Right kidney (tissue), 1 donor: ENCODE measurements around the gene CX3CL1.

Experiments
- DNase-seq: peaks from one replicate; pipeline ENCODE4 v3.0.0-alpha.2; 2016

CX3CL1 gene

DNA sequence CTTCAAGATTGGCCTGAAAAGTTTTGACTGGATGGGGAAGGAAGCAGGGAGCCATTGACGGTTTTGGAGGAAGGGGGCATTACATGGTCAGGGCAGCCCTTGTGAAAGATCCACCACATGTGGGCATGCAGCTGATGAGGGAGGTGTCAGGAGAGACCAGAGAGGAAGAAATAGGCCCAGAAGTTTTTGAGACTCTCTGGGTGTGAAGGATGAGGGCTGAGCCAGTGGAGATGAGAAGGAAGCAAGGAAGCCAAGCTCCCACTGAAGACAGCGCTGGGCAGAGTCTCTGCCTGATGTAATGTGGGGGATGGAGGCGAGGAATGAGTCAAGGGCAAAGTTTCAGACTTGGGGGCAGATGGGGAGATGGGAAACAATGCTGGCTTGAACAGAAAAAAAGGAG lies 32.8 kb downstream of the CX3CL1 start:
- DNase-seq = no peak

DNA sequence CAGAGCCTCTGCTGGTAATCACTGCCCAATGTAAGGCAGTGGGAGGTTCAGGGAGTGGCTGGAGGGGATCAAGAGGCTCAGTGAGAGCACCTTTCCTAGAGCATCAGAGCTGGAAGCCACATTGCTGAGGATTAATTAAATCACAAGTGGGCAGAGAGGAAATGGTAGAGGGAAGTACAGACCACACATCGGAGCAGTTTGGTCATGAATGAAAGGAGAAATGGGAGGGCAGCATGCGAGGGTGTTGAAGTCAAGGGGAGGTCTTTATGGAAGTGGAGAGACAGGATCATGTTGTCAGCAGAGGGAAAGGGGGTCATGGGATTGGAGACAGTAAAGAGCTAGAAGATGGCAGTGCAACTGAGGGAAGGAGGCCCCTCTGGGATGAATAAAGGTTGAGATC lies 34.6 kb downstream of the CX3CL1 start:
- no peak for DNase-seq

DNA sequence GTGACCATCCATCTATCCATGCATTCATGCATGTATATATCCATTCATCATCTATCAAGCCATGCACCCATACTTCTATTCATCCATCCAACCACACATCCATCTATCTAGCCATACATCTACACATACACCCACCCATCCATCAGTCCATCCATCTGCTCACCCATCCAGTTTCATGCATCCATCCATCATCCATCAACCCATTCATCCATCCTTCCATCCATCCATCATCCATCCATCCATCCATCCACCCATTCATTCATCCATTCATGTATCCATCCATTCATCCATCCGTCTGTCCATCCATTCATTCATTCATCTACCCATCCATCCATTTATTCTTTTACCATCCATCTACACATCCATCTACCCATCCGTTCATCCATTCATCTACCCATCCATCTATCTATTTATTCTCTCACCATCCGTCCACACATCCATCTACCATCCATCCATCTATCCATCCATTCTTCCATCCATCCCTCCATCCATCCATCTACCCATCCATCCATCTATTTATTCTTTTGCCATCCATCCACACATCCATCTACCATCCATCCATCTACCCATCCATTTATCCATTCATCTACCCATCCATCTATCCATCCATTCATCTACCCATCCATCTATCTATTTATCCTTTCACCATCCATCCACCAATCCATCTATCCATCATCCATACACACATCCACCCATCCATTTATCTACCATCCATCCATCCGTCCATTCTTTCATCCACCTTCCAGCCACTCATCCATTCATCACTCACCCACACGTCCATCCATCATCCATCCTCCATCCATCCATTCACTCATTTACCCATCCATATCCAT lies 35.4 kb downstream of the CX3CL1 start:
- no peak for DNase-seq

DNA sequence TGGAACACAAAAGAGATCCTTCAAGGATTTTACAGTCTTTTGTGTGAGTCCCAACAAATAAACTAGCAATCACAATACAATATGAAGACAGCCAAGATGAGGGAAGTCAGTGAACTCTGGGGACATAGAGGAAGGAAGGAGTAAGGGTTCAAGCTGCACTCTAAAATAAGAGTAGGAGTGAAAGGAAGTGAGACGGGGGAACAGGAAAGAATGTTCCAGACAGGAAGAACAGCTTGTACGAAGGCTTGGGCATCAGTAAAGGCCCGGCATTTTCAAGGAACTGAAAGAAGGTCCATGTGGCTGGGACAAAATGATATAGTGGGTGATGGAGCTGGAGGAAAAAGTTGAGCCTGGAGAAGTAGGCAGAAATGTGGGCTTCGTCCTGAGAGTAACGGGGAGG lies 36.8 kb downstream of the CX3CL1 start:
- DNase-seq = no peak

DNA sequence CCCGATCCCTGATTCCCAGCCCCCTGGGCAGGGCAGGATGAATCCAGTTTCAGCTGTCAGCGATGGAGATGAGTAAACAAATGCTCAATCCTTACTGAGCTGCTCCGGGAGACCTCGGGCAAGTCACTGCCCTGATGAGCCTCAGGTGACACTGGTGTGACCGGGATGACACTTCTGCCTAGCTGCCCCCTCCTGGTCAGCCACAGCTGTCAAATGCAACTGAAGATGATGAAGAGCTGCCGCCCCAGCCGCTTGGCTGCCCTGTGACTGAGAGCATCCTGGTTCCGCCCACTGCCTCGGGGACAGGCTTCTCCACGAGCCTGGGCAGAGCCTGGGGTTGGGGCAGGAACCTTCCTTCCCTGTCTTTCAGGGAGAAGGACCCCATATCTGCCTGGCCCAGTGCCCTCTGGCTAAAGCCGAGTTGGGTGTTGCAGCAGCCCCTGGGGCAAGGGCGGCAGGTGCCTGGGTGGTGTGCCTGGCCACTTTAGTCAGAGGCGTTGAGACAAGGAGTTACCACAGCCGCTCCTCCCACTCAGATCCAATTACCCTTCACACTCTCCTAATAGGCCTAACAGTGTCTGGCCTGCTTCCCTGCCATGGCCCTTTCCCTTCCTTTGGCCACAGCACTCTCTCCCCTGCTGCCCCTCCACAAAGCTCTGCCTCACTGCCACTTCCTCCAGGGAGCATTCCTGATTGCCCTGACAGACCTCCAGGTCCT lies 37.7 kb downstream of the CX3CL1 start:
- DNase-seq = peak; percentile 21

DNA sequence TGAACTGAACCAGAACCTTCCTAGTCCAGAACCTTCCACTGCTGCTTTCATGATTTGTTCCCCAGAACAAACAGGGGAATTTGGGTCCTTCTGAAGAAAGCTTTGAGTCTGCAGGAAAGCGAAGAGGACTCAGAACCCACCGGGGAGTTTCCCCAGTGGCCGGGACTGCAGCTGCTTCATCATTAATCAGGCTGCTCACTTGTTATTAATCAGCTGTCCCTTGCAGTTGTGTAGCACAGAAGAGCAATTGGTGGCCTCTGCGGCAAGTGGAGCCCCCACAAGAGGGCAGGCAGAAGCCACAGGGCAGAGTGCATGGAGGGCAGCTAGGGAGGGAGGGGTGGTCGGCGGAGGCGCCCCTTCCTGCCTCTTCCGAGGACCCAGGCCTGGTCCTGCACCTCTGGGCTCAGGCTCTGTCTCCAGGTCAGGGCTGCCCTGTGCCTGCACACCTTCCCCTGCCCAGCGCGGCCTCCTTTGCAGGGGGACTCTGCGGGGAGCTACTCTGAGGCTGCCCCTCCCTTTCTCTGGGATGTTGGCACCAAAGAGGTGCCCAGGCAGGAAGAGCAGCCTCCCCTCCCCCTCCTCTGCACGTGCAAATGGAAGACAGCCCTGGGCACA lies 39.2 kb downstream of the CX3CL1 start:
- DNase-seq = no peak

DNA sequence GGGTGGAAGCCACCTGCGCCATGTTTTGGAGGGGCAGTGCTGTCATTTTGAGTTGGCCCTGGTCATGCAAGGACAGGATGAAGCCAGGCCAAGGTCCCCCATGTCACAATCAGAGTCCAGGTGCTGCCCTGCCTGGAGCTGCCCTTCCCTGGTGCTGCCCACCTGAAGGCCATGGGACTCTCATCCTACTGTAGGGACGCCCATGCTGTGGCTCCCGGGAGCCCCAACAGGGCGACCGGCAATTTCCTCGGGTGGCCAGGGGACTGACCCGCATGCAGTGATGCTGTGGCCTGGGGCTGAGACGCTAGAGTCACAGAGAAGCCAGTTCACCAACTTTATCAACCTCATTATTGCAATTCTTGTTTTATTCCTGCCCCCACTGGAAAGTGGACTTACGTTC lies 40.3 kb downstream of the CX3CL1 start:
- no peak for DNase-seq

DNA sequence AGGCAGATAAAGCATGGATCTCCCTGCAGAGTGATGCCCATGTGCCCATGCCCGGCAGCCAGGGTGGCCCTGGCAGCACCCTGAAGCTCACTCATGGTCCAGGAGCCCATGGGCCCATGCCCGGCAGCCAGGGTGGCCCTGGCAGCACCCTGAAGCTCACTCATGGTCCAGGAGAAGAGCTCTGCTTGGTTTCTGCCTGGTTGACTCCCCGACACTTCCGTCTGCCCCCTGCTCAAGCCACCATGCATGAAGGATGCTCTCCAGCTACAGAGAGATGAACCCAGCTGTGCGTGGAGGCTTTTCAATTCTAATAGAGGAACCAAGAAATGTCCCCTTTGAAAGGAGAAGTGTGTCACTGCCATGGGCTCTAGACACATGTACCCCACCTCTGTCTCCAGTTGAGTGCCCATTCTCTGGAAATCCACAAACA lies 41.0 kb downstream of the CX3CL1 start:
- no peak for DNase-seq

DNA sequence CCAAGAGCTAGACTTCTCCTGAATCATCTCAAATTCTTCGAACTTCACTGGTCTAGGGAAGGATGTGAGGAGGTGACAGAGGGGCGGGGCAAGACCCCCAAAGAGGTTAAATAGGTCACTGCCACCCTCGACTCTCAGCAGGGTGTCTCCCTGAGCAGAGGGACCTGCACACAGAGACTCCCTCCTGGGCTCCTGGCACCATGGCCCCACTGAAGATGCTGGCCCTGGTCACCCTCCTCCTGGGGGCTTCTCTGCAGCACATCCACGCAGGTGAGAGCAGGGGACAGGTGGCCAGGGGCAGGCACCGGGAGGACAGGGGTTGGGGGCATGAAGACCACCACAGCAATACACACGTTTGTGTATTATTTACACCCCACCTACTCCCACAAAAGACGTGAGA lies 41.4 kb downstream of the CX3CL1 start:
- no peak for DNase-seq

DNA sequence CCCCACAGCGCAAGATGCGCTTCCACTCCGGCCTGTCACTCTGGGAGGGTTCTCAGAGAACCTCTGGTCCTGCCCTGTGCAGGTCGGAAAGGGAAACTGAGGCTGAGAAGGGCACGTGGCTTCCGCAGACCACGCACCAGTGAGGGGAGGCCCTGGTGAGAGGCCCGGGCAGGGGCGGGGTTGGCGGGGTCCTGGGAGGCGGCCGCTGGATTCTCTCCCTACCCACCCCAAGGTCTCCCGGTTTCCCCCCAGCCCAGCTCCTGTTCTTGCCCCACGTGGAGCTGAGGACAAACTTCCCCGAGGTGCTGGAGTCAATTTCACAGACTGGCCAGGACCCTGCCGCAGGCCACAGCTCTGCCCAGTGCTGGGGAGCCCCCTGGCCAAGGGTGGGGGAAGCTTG lies 43.8 kb downstream of the CX3CL1 start:
- DNase-seq = no peak

DNA sequence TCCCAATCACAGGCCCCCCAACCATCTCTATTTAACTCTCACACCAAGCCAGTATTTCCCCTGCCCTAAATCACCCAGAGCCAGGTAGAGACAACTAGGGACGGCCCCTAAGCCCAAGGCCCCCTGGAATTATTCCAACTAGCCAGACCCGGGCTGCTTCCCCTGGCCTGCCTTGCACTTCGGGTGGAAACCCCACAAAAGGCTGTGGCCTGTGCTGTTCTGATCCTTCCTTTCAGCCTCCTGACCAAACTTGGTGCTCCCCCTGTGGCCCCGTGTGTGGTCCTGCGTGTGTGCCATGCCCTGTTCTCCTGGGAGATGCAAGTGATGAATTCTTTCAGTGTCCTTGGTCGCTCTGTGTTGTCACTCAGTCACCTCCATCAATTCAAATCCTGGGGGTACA lies 47.2 kb downstream of the CX3CL1 start:
- DNase-seq = no peak

DNA sequence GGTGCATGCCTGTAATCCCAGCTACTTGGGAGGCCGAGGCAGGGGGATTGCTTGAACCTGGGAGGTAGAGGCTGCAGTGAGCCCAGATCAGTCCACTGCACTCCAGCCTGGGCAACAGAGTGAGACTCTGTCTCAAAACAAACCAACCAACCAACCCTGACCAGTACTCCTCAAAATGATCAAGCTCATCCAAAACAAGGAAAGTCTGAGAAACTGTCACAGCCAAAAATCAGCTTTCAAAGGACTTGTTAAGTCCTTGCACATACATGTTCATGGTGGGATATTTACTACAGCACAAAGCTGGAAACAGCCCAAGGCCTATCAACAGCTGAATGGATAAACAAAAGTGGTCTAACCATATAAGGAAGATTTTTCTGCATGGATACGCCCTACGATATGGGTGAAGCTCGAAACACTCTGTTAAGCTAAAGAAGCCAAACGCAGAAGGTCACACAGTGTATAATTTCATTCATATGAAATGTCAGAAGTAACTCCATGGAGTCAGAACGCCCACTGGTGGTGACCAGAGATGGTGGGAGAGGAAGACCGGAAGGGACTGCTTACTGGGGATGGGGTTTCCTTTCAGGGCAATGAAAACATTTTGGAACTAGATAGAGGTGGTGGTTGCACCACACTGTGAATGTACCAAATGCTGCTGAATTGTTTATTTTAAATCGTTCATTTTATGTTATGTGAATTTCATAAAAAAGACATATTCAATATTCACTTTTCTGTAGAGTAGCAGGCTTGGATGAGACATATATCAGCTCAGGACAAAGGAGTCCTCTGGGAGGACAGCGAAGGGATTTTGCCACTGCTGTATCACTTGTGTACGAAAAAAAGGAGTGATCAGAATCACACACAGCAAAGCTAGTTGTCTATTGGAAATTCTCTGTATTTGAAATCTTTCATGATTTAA lies 50.0 kb downstream of the CX3CL1 start:
- peak; percentile 39 for DNase-seq

DNA sequence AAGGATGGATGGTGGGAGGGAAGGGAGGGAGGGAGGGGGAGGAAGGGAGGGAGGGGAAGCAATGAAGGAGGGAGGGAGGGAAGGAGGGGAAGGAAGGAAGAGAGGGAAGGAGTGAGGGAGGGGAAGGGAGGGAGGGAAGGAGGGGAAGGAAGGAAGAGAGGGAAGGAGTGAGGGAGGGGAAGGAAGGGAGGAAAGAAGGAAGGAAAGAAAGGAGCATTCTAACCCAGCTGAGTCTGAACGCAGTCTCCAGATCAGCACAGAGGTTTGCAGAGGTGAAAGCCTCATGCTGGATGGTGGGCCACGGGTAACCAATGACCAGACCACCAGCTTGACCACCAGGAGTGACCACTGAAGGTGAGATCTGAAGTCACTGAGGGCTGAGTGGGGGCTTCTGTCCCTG lies 50.9 kb downstream of the CX3CL1 start:
- DNase-seq = no peak

DNA sequence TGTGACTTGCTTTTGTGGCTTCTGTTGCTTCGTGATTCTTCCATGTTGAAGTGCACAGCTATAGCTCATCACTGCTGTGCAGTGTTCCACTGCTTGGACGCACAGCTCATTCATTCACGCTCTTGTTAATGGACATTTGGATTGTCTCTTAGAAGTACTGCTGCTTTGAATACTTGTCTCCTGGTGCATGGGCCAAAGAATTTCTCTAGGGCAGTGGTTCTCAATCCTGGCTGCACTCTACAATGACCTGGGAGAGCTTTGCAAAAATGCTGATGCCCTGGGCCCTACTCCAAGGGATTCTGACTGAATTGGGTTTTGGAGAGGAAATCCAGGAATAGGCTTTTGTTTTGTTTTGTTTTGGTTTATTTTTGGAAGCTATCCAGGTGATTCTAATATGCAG lies 52.3 kb downstream of the CX3CL1 start:
- no peak for DNase-seq

DNA sequence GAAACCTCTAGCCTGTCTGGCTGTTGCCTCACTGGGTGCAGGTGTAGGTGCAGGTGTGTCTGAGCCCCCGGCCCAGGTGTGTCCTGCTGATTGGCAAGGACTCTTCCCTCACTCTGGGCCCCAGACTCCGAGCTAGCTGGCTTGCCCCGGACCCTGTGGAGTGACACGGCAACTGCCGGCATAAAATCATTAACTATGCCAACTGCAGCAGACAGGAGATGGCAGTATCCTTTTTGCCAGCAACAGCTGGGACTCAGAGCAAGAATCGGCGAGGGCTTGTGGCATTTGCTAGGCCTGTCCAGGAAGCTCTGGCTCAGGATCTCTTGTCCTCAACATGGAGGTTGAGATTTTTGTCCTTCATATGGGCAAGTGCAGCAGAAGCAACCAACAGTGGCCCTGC lies 54.1 kb downstream of the CX3CL1 start:
- DNase-seq = no peak

DNA sequence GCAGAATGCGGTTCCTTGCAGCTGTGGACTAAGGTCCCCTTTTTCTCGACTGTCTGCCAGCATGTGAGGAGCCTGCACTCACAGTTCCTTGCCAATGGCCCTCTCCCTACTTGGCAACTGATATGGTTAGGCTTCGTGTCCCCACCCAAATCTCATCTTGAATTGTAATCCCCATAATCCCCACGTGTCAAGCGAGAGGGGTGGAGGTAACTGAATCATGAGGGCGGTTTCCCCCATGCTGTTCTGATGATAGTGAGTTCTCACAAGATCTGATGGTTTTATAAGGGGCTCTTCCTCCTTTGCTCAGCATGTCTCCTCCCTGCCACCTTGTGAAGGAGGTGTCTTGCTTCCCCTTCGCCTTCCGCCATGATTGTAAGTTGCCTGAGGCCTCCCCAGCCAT lies 55.0 kb downstream of the CX3CL1 start:
- no peak for DNase-seq

DNA sequence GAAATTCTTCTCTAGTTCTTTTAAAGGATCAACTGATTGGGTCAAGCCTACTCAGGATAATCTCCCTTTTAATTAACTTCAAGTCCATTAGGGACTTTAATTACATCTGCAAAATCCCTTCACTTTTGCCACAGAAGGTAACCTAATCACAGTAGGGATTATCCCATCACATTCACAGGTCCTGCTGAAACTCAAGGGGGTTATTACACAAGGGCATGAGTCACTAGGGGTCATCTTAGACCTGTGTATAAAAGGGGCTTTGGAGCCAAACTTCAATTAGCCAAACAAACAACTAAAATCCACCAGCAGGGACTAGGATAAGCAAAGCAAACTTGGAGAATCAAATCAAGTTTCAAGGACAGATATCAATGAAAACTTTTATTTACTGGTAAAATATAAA lies 55.5 kb downstream of the CX3CL1 start:
- no peak for DNase-seq

DNA sequence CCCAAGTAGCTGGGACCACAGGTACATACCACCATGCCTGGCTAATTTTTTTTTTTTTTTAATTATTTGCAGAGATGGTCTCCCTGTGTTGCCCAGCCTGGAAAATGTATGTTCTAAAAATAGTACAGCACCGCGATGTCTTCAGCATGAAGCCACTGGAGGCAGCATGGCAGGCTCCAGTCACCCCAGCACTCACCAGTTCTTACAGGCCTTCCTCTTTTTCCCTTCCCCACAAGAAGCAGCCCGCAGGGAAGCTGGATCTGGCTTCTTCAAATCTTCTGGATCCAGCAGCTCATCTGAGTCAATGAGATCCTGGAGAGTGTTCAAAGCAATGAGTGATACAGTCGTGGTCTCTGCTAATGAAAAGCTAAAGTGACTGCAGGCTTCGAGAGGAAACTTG lies 58.7 kb downstream of the CX3CL1 start:
- DNase-seq = no peak

DNA sequence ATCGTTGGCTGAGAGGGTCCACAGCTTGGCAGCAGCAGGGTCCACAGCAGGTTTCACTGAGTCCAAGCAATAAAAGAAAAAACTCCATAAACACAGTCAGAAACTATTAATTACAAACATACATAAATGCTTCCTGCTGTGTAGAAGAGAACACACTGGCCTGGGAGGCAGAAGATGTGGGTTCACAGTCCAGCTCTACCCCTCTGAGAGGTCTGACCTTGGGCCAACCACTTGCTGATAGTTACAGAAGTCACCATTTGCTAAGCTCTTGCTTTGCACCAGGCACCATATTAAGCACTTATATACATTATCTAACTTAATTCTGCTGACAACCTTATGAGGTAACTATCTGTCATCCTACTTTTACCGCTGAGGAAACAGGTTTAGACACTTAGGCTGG lies 60.2 kb downstream of the CX3CL1 start:
- DNase-seq = no peak

DNA sequence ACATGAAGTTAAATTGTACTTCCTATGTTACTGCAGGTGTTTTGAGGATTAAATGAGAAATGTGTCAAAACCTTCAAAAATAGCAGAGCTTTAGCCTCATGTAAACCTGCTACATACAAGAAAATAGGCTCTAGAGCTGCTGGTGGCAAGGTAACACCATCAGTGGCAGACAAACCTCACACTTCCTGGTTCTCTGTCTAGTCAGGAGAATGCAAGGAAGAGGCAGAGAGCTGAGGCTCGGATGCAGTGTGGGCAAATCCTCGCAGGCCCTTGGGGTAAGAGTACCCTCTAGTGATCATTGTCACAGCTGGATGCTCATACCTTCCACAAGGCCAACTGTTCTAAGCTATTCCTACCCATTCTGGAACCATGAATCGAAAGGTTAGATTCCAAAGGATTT lies 60.7 kb downstream of the CX3CL1 start:
- DNase-seq = no peak

DNA sequence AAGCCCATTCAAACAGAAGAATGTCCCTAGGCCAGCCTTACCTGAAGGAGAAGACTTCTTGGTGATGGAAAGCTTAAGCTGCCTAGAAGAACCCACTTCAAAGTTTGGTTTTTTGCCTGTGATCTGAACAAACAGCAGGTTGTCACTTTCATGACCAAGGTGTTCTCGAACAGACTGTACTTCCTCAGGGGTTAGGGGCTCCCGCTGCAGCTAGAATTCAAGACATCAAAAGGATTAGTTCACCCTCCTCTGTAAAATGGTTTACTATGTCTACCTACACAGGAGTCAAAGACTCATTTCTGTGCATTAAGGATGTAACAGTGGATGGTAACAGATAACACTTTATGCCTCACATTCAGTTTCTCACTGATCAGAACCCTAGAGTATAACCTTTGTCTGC lies 61.7 kb downstream of the CX3CL1 start:
- DNase-seq = no peak
